GM12878 (cell line): ENCODE data around the gene TAF3. TPM values are rescaled to one million over a fixed set of nuclear protein-coding genes. Genes with fewer than 3 reads are reported as not detected.

Experiments
- ATAC-seq: fragments of 200-7000 bp; cut with Tn5 transposase; 3 replicates; pipeline ENCODE4 v1.9.1; 2020; ENCODE audit warnings: mild to moderate bottlenecking, moderate library complexity
- BruUV-seq: library from RNA; stranded (reverse); fragments of 400-500 nt; replicated peaks from 2 replicates; lab custom pipeline; 2021; lab: Mats Ljungman, UMichigan
- CTCF ChIA-PET: fragments of 300-600 bp; sonication (Branson Sonifier 250); formaldehyde crosslinking; extraction: SDS; loops from one replicate; lab custom pipeline; 2021; ENCODE audit warnings: inconsistent platforms; lab: Yijun Ruan, JAX
- POLR2A ChIA-PET: fragments of 350-600 bp; formaldehyde crosslinking; extraction: SDS; loops from one replicate; lab custom pipeline; 2021; ENCODE audit warnings: inconsistent platforms; lab: Charles Lee
- RAD21 ChIA-PET: fragments of 300-600 bp; sonication (Branson Sonifier 250); formaldehyde crosslinking; loops from one replicate; lab custom pipeline; 2023; ENCODE audit warnings: antibody characterized with exemption; ENCODE audit not compliant: unreplicated experiment; lab: Charles Lee
- SMC1A ChIA-PET: fragments of 300-600 bp; sonication (Branson Sonifier 250); formaldehyde crosslinking; loops from one replicate; lab custom pipeline; 2023; ENCODE audit not compliant: unreplicated experiment, uncharacterized antibody; lab: Charles Lee
- DNase-seq: peaks from one replicate; pipeline ENCODE4 v3.0.0-alpha.2; 2011; ENCODE audit warnings: low read depth, low spot score
- FAIRE-seq: peaks from 3 replicates; lab custom pipeline; 2011; peaks lifted over from hg19 to GRCh38; lab: Jason Lieb, UNC
- H2AFZ ChIP-seq: 2 replicates; pipeline ENCODE4 v1.6.0; 2011; ENCODE audit warnings: low read depth, low read length, control low read depth; ENCODE audit not compliant: control insufficient read depth
- H3K27ac ChIP-seq: 2 replicates; pipeline ENCODE4 v1.5.1; 2011; ENCODE audit warnings: control low read depth; ENCODE audit not compliant: control insufficient read depth, insufficient read depth
- H3K27me3 ChIP-seq, 2 experiments: replicated peaks in 1 of 2; 2 replicates each; pipeline versions ENCODE4 v1.6.0 to v1.6.1; 2011; ENCODE audit warnings: low read length in 1 of 2; ENCODE audit not compliant: control insufficient read depth in 2 of 2, insufficient read depth in 2 of 2
- H3K36me3 ChIP-seq, 2 experiments: 2 replicates each; pipeline ENCODE4 v1.5.1; 2011; ENCODE audit warnings: low read length in 1 of 2; ENCODE audit not compliant: control insufficient read depth in 2 of 2, insufficient read depth in 2 of 2
- H3K4me1 ChIP-seq: 2 replicates; pipeline ENCODE4 v1.6.1; 2011; ENCODE audit warnings: mild to moderate bottlenecking, low read length, moderate library complexity, mixed read lengths; ENCODE audit not compliant: control insufficient read depth, insufficient read depth
- H3K4me2 ChIP-seq: 2 replicates; pipeline ENCODE4 v1.6.0; 2011; ENCODE audit warnings: control low read depth; ENCODE audit not compliant: control insufficient read depth, insufficient read depth
- H3K4me3 ChIP-seq: fragments of 200-600 bp; sonication (generic); 2 replicates; pipeline ENCODE4 v1.5.1; 2016
- H3K79me2 ChIP-seq: 2 replicates; pipeline ENCODE4 v1.6.0; 2011; ENCODE audit warnings: low read length; ENCODE audit not compliant: control insufficient read depth, insufficient read depth
- H3K9ac ChIP-seq: 2 replicates; pipeline ENCODE4 v1.8.0; 2011; ENCODE audit warnings: low read length, control low read depth, mixed read lengths; ENCODE audit not compliant: control insufficient read depth, insufficient read depth
- H3K9me3 ChIP-seq: replicated peaks from 3 replicates; pipeline ENCODE4 v1.5.1; 2011; ENCODE audit warnings: mild to moderate bottlenecking, low read length; ENCODE audit not compliant: control insufficient read depth, insufficient read depth
- H4K20me1 ChIP-seq: 2 replicates; pipeline ENCODE4 v1.6.0; 2011; ENCODE audit not compliant: control insufficient read depth, insufficient read depth
- ATF2 ChIP-seq: IDR thresholded peaks from 2 replicates; pipeline ENCODE4 v1.6.1; 2012; ENCODE audit warnings: low read length, inconsistent platforms
- CUX1 ChIP-seq: IDR thresholded peaks from 2 replicates; pipeline ENCODE4 v1.6.1; 2012; ENCODE audit warnings: improper control_type of control experiment, low read depth, low read length; ENCODE audit not compliant: insufficient replicate concordance
- DPF2 ChIP-seq: fragments of 450-650 bp; IDR thresholded peaks from 2 replicates; pipeline ENCODE4 v1.6.1; 2017; ENCODE audit warnings: mild to moderate bottlenecking
- IRF3 ChIP-seq: fragments of 450-650 bp; IDR thresholded peaks from 2 replicates; pipeline ENCODE4 v1.6.1; 2014; ENCODE audit warnings: mild to moderate bottlenecking
- MEF2B ChIP-seq: fragments of 450-650 bp; IDR thresholded peaks from 2 replicates; pipeline ENCODE4 v1.6.1; 2018; ENCODE audit warnings: mild to moderate bottlenecking, moderate library complexity; ENCODE audit not compliant: partially characterized antibody, poor library complexity, severe bottlenecking
- MYB ChIP-seq: fragments of 150-350 bp; IDR thresholded peaks from 2 replicates; pipeline ENCODE4 v1.6.1; 2014; ENCODE audit warnings: mild to moderate bottlenecking, low read depth, low read length, borderline replicate concordance
- PBX3 ChIP-seq: IDR thresholded peaks from 2 replicates; pipeline ENCODE4 v1.6.1; 2011; ENCODE audit warnings: mild to moderate bottlenecking, low read depth, low read length, moderate library complexity; ENCODE audit not compliant: insufficient replicate concordance
- SPI1 ChIP-seq: IDR thresholded peaks from 2 replicates; pipeline ENCODE4 v1.6.1; 2011; ENCODE audit warnings: low read depth, mild to moderate bottlenecking, low read length, moderate library complexity, borderline replicate concordance; ENCODE audit not compliant: insufficient read depth
- WGBS: methylation state at CpG from one replicate; pipeline ENCODE4 v1.1.6; 2016; ENCODE audit warnings: low lambda C conversion rate; ENCODE audit not compliant: insufficient replicate concordance, insufficient coverage; ENCODE audit errors: missing lambda C conversion rate; 5-methylcytosine and 5-hydroxymethylcytosine counted together
- in situ Hi-C: fragments of 300-500 bp; cut with MboI; formaldehyde crosslinking; loops from 9 replicates; pipeline ENCODE4 v1.14.3; 2018; ENCODE audit warnings: mixed read lengths
- intact Hi-C: fragments of 100-400 bp; cut with micrococcal nuclease; formaldehyde crosslinking; loops from one replicate; pipeline ENCODE4 v1.14.2; 2022; ENCODE audit not compliant: unreplicated experiment
- polyA plus RNA-seq, 11 experiments: library from polyadenylated mRNA; depleted of rRNA in 4 of 11; unstranded in 6 of 11; stranded (reverse) in 5 of 11; fragments of >200 nt; fragmentation: Nextera tagmentation in 4 of 11; fragmentation: Illumina TruSeq in 1 of 11; extraction: Ambion mirVana in 4 of 11; extraction: Trizol in 1 of 11; gene quantifications; 1 replicate in 1 of 11; 2 replicates in 10 of 11; pipeline versions ENCODE4 v1.2.1 to v1.2.3, GENCODE V29; 2011 to 2016; ENCODE audit warnings: inconsistent platforms in 2 of 11, missing spikeins in 2 of 11, low read depth in 1 of 11
- total RNA-seq, 4 experiments: library from RNA; depleted of rRNA in 3 of 4; stranded (reverse); fragments of >200 nt in 3 of 4; fragmentation: Illumina TruSeq in 1 of 4; extraction: Trizol in 1 of 4; gene quantifications; 2 replicates each; pipeline versions ENCODE4 v1.2.1 to v1.2.3, GENCODE V29; 2013 to 2021

The TAF3 gene
- total and polyA plus RNA-seq, 10 of the 15 experiments (the other 5 are each of a cell fraction or from before 2014, with no cell fraction given), result 2.0 to 10.1 (median 3.7) TPM

- 74% methylated on average over 9 of the region's 9 CpGs for WGBS
- CTCF ChIA-PET, result no interaction called here
- Histone ChIP-seq H3K4me1 (no peaks in the 10 kb centered on the region), H2AFZ (no peak overlapping the region), H3K4me3 (no peak overlapping the region), H3K4me2 (no peak overlapping the region), H3K79me2 (no peaks in the 10 kb centered on the region), H3K27ac (no peak overlapping the region), H3K9me3 (no peaks in the 10 kb centered on the region; the same call in 2 of the 3 replicates), H3K27me3 (no peaks in the 10 kb centered on the region), H4K20me1 (no peaks in the 10 kb centered on the region), H3K36me3 (no peaks in the 10 kb centered on the region), H3K9ac (no peak overlapping the region)
- TF ChIP-seq DPF2 (no peak), PBX3 (no peak), SPI1 (no peak), ATF2 (no peak), MEF2B (no peak), IRF3 (no peak), MYB (no peak), CUX1 (no peak)
- in situ Hi-C loops, result no loop called here
- RAD21 ChIA-PET, result no interaction called here
- FAIRE-seq (no peak), DNase-seq (no peak), ATAC-seq (no peak)
- POLR2A ChIA-PET, result no interaction called here
- intact Hi-C loops, result no loop called here
- BruUV-seq, result no TSS peak
- SMC1A ChIA-PET, result no interaction called here
Measured at GRCh38 chr10:7932301-7933036, 114.2 kb downstream of the TAF3 start.
